ENCODE measurements around the gene NFE2.
A peak's percentile ranks its signal among the peaks of the same experiment; 100 is the strongest.
"Not testable (repeated sequence)": the region's sequence is repeated elsewhere in the genome, so short reads cannot be mapped to it uniquely, and the experiment has no call there.

NFE2 gene

GRCh38 chr12:54300732-54301427 lies at the start of gene NFE2:
NFE2 (minus strand) TSS chr12:54301015; CDS start chr12:54295248, 5,767 bp downstream.
- no peak for DNase-seq (ENCODE audit: low spot score)

GRCh38 chr12:54349679-54350078 lies 48.9 kb upstream of the NFE2 start:
- DNase-seq (ENCODE audit: low spot score), result no peak

- DNase-seq (ENCODE audit: low spot score), result no peak
These were observed 48.2 kb upstream of the NFE2 start for GRCh38 chr12:54349036-54349435.

- no peak for DNase-seq (ENCODE audit: low spot score)
These were observed 40.8 kb upstream of the NFE2 start for GRCh38 chr12:54341378-54342300.

- DNase-seq (ENCODE audit: low spot score), result no peak
These were observed 40.0 kb upstream of the NFE2 start for GRCh38 chr12:54340846-54341245.

GRCh38 chr12:54338698-54339296 lies 38.0 kb upstream of the NFE2 start:
- DNase-seq (ENCODE audit: low spot score), result no peak

- DNase-seq (ENCODE audit: low spot score), result peak; percentile 59
These were observed 37.2 kb upstream of the NFE2 start for GRCh38 chr12:54337854-54338650.

- peak; percentile 66 for DNase-seq (ENCODE audit: low spot score)
These were observed 36.5 kb upstream of the NFE2 start for GRCh38 chr12:54337280-54337842.

- no peak for DNase-seq (ENCODE audit: low spot score)
These were observed 32.7 kb upstream of the NFE2 start for GRCh38 chr12:54333420-54334034.

- DNase-seq (ENCODE audit: low spot score), result no peak
These were observed 30.6 kb upstream of the NFE2 start for GRCh38 chr12:54331461-54331860.

GRCh38 chr12:54330442-54330841 lies 29.6 kb upstream of the NFE2 start:
- no peak for DNase-seq (ENCODE audit: low spot score)

GRCh38 chr12:54329759-54330158 lies 28.9 kb upstream of the NFE2 start:
- DNase-seq (ENCODE audit: low spot score), result no peak

GRCh38 chr12:54328595-54329337 lies 28.0 kb upstream of the NFE2 start:
- no peak for DNase-seq (ENCODE audit: low spot score)

GRCh38 chr12:54325442-54326109 lies 24.8 kb upstream of the NFE2 start:
- DNase-seq (ENCODE audit: low spot score), result not testable (repeated sequence)

GRCh38 chr12:54324617-54325441 lies 24.0 kb upstream of the NFE2 start, which contains the start of gene COPZ1:
COPZ1 (plus strand) TSS chr12:54325131; CDS start chr12:54325164, 33 bp downstream.
- DNase-seq (ENCODE audit: low spot score), result peak; percentile 100

- no peak for DNase-seq (ENCODE audit: low spot score)
These were observed 20.5 kb upstream of the NFE2 start for GRCh38 chr12:54321363-54321762.

- not testable (repeated sequence) for DNase-seq (ENCODE audit: low spot score)
These were observed 11.5 kb upstream of the NFE2 start for GRCh38 chr12:54312309-54312708.

GRCh38 chr12:54311051-54311450 lies 10.2 kb upstream of the NFE2 start:
- DNase-seq (ENCODE audit: low spot score), result no peak
